Transverse colon (tissue), 4 donors: ENCODE measurements around the gene NXPH3.

Source experiments
- CTCF ChIP-seq, 5 experiments: fragments of 200-600 bp in 3 of 5; fragments of 450-650 bp in 2 of 5; sonication (generic) in 3 of 5; IDR thresholded peaks; 1 replicate in 2 of 5; 2 replicates in 3 of 5; pipeline ENCODE4 v1.5.1; 2016 to 2017; ENCODE audit warnings: antibody characterized with exemption in 5 of 5, inconsistent platforms in 3 of 5, mild to moderate bottlenecking in 2 of 5, moderate library complexity in 1 of 5
- EP300 ChIP-seq: sonication (generic); formaldehyde crosslinking; IDR thresholded peaks from one replicate; pipeline ENCODE4 v1.6.1; 2017; ENCODE audit warnings: antibody characterized with exemption, low read depth
- POLR2A ChIP-seq: fragments of 450-650 bp; IDR thresholded peaks from one replicate; pipeline ENCODE4 v1.6.1; 2016; ENCODE audit warnings: antibody characterized with exemption, mild to moderate bottlenecking, moderate library complexity
- POLR2AphosphoS5 ChIP-seq, 3 donors: sonication (generic); formaldehyde crosslinking; IDR thresholded peaks; one replicate each; pipeline ENCODE4 v1.6.1; 2016; ENCODE audit warnings: antibody characterized with exemption in 3 of 3

- no peak for TF ChIP-seq CTCF (IDR thresholded peaks at IDR 0.05)
- TF ChIP-seq POLR2A, result no peak
- no peak for TF ChIP-seq EP300
- TF ChIP-seq POLR2AphosphoS5 (IDR thresholded peaks at IDR 0.05), result no peak
These were observed 21.8 kb downstream of the NXPH3 start for GRCh38 chr17:49597436-49597835.
